HL-60 (cell line): ENCODE results near the gene PSMD12.

Experiments
- CTCF ChIP-seq: IDR thresholded peaks from one replicate; pipeline ENCODE4 v1.5.1; 2011; ENCODE audit warnings: low read length, control low read depth, inconsistent platforms; ENCODE audit not compliant: insufficient read depth
- GABPA ChIP-seq: IDR thresholded peaks from 2 replicates; pipeline ENCODE4 v1.6.1; 2012; ENCODE audit warnings: low read depth
- POLR2AphosphoS5 ChIP-seq: IDR thresholded peaks from 2 replicates; pipeline ENCODE4 v1.6.1; 2012; ENCODE audit warnings: low read depth
- SPI1 ChIP-seq: IDR thresholded peaks from 2 replicates; pipeline ENCODE4 v1.6.1; 2012; ENCODE audit warnings: low read depth, mild to moderate bottlenecking, borderline replicate concordance
- TF ChIP-seq, protein P1 (sequence below): IDR thresholded peaks from 2 replicates; pipeline ENCODE4 v1.6.1; 2012; ENCODE audit warnings: low read depth; ENCODE audit not compliant: insufficient replicate concordance

GRCh38 chr17:67312265-67312664 lies 54.1 kb downstream of the PSMD12 start:
- TF ChIP-seq CTCF (no peak), POLR2AphosphoS5 (no peak), GABPA (no peak), SPI1 (no peak)
- TF ChIP-seq, protein P1, sequence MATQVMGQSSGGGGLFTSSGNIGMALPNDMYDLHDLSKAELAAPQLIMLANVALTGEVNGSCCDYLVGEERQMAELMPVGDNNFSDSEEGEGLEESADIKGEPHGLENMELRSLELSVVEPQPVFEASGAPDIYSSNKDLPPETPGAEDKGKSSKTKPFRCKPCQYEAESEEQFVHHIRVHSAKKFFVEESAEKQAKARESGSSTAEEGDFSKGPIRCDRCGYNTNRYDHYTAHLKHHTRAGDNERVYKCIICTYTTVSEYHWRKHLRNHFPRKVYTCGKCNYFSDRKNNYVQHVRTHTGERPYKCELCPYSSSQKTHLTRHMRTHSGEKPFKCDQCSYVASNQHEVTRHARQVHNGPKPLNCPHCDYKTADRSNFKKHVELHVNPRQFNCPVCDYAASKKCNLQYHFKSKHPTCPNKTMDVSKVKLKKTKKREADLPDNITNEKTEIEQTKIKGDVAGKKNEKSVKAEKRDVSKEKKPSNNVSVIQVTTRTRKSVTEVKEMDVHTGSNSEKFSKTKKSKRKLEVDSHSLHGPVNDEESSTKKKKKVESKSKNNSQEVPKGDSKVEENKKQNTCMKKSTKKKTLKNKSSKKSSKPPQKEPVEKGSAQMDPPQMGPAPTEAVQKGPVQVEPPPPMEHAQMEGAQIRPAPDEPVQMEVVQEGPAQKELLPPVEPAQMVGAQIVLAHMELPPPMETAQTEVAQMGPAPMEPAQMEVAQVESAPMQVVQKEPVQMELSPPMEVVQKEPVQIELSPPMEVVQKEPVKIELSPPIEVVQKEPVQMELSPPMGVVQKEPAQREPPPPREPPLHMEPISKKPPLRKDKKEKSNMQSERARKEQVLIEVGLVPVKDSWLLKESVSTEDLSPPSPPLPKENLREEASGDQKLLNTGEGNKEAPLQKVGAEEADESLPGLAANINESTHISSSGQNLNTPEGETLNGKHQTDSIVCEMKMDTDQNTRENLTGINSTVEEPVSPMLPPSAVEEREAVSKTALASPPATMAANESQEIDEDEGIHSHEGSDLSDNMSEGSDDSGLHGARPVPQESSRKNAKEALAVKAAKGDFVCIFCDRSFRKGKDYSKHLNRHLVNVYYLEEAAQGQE, result no peak
